ENCODE data around the gene IGF2BP3. TPM values are rescaled to one million over a fixed set of nuclear protein-coding genes. Genes with fewer than 3 reads are reported as not detected.

IGF2BP3 gene
- total RNA-seq, 4 donors from 2014 or later: 1.1 TPM; not detected in 3

DNA sequence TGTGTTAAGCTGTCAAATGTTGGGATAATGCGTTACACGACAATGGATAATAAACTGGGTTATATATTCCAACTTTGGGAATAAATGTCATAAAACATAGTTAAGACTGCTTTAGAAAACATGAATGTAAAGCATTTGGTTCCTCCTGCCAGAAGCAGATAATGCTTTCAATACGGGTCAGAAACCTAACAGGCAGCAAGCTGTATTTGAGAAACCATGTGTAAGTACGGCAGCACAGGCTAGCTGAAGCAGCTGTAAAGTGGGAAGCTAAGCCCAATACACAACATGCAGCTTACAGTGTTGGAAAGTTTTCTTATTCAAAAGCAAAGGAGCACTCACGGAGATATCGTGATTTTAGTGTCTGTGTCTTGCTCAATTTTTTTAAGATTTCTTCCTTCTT lies 124.7 kb downstream of the IGF2BP3 start:
- TF ChIP-seq, protein P1, sequence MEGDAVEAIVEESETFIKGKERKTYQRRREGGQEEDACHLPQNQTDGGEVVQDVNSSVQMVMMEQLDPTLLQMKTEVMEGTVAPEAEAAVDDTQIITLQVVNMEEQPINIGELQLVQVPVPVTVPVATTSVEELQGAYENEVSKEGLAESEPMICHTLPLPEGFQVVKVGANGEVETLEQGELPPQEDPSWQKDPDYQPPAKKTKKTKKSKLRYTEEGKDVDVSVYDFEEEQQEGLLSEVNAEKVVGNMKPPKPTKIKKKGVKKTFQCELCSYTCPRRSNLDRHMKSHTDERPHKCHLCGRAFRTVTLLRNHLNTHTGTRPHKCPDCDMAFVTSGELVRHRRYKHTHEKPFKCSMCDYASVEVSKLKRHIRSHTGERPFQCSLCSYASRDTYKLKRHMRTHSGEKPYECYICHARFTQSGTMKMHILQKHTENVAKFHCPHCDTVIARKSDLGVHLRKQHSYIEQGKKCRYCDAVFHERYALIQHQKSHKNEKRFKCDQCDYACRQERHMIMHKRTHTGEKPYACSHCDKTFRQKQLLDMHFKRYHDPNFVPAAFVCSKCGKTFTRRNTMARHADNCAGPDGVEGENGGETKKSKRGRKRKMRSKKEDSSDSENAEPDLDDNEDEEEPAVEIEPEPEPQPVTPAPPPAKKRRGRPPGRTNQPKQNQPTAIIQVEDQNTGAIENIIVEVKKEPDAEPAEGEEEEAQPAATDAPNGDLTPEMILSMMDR (IDR thresholded peaks at IDR 0.05): no peak
- no peak for TF ChIP-seq POLR2A (IDR thresholded peaks at IDR 0.05)
- Histone ChIP-seq H3K27me3 (no peaks in the 10 kb centered on the region), H3K9me3 (no peaks in the 10 kb centered on the region), H3K36me3 (no peaks in the 10 kb centered on the region), H3K27ac (no peak overlapping the region), H3K4me3 (no peak overlapping the region), H3K4me1 (no peaks in the 10 kb centered on the region)
- no peak for DNase-seq

DNA sequence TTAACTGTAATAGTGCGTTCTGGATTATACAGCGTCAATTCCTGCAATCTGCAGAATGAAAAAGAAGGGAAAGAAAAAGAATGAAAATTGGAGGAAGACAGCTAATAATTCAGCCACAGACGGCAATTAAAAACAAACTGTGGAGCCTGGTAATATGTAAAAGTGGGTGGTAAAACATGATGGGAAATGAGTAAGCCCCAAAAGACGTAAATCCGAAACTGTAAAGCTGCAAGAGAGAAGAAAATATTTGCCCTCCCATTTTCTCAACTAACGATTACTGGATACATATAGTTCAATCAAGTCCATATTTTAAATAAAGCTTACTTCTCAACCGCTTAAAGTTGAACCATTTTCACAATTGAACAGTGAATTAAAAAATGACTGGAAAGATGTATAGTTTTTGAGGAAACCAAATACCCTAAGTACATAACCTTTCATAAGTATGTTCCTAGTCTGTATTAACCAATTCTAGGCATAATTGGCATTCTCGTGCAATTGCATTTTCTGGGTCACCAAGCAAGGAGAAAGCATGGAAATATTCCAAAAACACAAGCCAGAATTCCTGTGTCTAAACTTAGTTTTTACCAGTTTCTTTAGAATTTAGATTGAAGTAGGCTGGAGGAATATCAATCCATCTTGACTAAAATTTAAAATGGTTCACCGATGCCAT lies 126.3 kb downstream of the IGF2BP3 start:
- Histone ChIP-seq H3K27ac (no peak overlapping the region), H3K4me3 (no peak overlapping the region), H3K9me3 (no peaks in the 10 kb centered on the region), H3K4me1 (no peaks in the 10 kb centered on the region), H3K36me3 (no peaks in the 10 kb centered on the region), H3K27me3 (no peaks in the 10 kb centered on the region)
- TF ChIP-seq POLR2A (IDR thresholded peaks at IDR 0.05): no peak
- TF ChIP-seq, protein P1 (IDR thresholded peaks at IDR 0.05): no peak
- no peak for DNase-seq

DNA sequence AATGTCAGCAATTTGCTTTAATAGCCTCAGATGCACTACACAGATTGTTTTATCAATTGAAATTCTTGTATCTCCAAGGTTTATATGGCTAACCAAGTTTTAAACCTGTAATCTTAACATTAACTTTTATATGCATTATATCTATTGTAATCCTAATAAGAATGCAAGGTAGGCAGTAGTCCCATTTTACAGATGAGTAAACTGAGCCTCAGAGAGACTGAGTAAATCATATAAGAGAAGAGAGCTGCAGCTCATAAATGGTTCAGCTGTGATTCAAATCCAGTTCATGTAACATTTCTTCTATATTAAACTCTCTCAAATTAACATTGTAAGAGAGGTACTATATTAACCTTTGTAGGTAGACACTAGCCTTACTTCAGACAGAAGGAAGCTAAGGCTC lies 127.2 kb downstream of the IGF2BP3 start:
- TF ChIP-seq, protein P1 (IDR thresholded peaks at IDR 0.05): no peak
- no peak for TF ChIP-seq POLR2A (IDR thresholded peaks at IDR 0.05)
- no peaks in the 10 kb centered on the region for H3K9me3 ChIP-seq
- no peak overlapping the region for H3K4me3 ChIP-seq
- no peaks in the 10 kb centered on the region for H3K27me3 ChIP-seq
- no peaks in the 10 kb centered on the region for H3K4me1 ChIP-seq
- no peak for DNase-seq
- no peaks in the 10 kb centered on the region for H3K36me3 ChIP-seq
- no peak overlapping the region for H3K27ac ChIP-seq

DNA sequence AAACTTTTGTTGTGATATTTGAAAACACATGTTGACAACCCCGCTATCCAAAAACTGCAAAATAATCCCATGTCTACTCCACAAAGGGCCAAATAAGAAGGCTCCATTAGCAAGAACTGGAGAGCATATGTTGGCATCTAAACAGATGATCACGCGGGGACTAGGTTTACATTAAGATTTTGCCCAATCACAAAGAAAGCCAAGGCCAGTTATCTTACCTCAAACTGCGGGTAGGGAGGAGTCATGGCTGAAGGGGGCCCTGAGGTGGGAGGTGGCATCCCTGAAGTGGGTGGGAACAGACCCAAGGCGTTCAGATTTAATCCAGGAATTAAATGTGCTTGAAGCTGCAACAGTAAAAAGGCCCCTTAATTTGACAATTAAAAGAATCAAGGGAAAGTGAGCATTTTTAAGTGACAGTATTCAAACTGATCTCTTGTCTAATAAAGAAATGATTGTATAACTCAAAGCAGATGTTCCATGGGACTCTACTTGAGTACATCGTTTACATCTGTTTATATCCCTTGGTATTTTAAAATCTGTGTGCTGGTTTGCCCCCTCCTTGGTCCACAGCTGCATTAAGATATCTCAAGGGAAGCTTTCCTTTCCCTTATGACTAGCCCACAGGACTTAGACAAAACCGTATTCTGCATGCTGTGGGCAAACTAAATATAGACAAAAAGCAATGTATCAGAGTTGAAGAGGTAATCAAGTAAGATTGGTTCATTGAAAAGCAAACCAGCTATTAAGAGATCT lies 128.3 kb downstream of the IGF2BP3 start:
- no peak for DNase-seq
- no peaks in the 10 kb centered on the region for H3K4me1 ChIP-seq
- no peak overlapping the region for H3K4me3 ChIP-seq
- no peak overlapping the region for H3K27ac ChIP-seq
- TF ChIP-seq, protein P1 (IDR thresholded peaks at IDR 0.05): no peak
- TF ChIP-seq POLR2A (IDR thresholded peaks at IDR 0.05): no peak
- no peaks in the 10 kb centered on the region for H3K27me3 ChIP-seq
- no peaks in the 10 kb centered on the region for H3K9me3 ChIP-seq
- no peaks in the 10 kb centered on the region for H3K36me3 ChIP-seq

DNA sequence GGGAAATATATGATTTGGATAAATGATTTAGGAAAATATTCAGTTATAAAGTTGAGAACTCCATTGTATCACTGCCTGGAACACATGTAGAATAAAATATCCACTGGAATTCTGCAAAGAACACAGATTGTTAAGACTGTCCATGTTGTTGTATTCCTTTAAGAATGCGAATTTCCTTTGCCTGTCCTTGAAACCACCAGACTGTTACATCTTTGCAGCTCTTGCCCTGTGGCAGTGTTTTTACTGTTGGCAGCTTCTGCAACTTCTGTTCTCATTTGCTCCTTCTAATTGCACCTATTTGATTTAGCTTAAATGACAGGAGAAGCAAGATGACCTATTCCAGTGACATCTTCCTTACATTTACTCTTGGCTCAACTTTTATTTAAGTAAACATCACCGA lies 131.4 kb downstream of the IGF2BP3 start:
- peaks cover 0 to 16% (median 2%) of the 10 kb centered on the region in 4 donors for H3K4me1 ChIP-seq
- no peak overlapping the region for H3K27ac ChIP-seq
- H3K9me3 ChIP-seq: no peaks in the 10 kb centered on the region
- no peak for DNase-seq
- no peaks in the 10 kb centered on the region for H3K27me3 ChIP-seq
- no peak for TF ChIP-seq POLR2A (IDR thresholded peaks at IDR 0.05)
- TF ChIP-seq, protein P1 (IDR thresholded peaks at IDR 0.05): no peak
- H3K4me3 ChIP-seq: no peak overlapping the region
- H3K36me3 ChIP-seq: no peaks in the 10 kb centered on the region
